ENCODE measurements around the gene NR6A1.

Gene NR6A1

GRCh38 chr9:124809741-124810500, 38.8 kb upstream of the NR6A1 start:
- peaks cover 35% of the 10 kb centered on the region for H3K4me1 ChIP-seq (ENCODE audit: control insufficient read depth, insufficient read depth, low read depth, low read length)
- no peaks in the 10 kb centered on the region for H3K79me1 ChIP-seq (replicated peaks; ENCODE audit: low read length, poor library complexity, severe bottlenecking)
- H2AFZ ChIP-seq (ENCODE audit: low read depth, low read length): no peak overlapping the region
- no peak overlapping the region for H3K4me3 ChIP-seq (ENCODE audit: insufficient read depth in 1 of 2, low read depth in 1 of 2, low read length in 2 of 2)
- H4K8ac ChIP-seq (ENCODE audit: low read length): no peak overlapping the region
- no peak overlapping the region for H3K14ac ChIP-seq (ENCODE audit: low read length in 2 of 2)
- H2BK120ac ChIP-seq (ENCODE audit: low read depth, low read length): no peak overlapping the region
- peak overlapping the region; percentile 71 for H4K91ac ChIP-seq (ENCODE audit: low read length)
- H3K9me3 ChIP-seq (ENCODE audit: control insufficient read depth, low read length): no peaks in the 10 kb centered on the region
- no peak for DNase-seq
- H3K4ac ChIP-seq (ENCODE audit: low read depth in 1 of 2, low read length in 2 of 2): peak overlapping the region; percentile 36 to 64
- H3K18ac ChIP-seq (ENCODE audit: low read depth in 1 of 2, low read length in 2 of 2): peak overlapping the region in 1 of 2 experiments; percentile 73
- no peak overlapping the region for H2BK5ac ChIP-seq (ENCODE audit: low read depth, low read length, poor library complexity, severe bottlenecking)
- H3K4me2 ChIP-seq (ENCODE audit: low read length, poor library complexity, severe bottlenecking): no peak overlapping the region
- peaks cover 19 to 21% of the 10 kb centered on the region in 2 experiments for H3K36me3 ChIP-seq (ENCODE audit: control insufficient read depth in 1 of 2, insufficient read depth in 2 of 2, low read depth in 1 of 2, low read length in 2 of 2)
- H2BK15ac ChIP-seq (ENCODE audit: low read depth, poor library complexity, severe bottlenecking): peak overlapping the region; percentile 50
- H3K9ac ChIP-seq (ENCODE audit: low read length): no peak overlapping the region
- 97% methylated on average over 60 of the region's 60 CpGs for WGBS
- peak overlapping the region; percentile 98 for H3K27ac ChIP-seq (ENCODE audit: low read length, poor library complexity, severe bottlenecking)
- peak overlapping the region; percentile 76 for H2AK5ac ChIP-seq (ENCODE audit: low read length, severe bottlenecking)
- H3K23ac ChIP-seq (ENCODE audit: low read length in 2 of 2): peak overlapping the region in 1 of 2 experiments; percentile 7
- no peaks in the 10 kb centered on the region for H3K27me3 ChIP-seq (ENCODE audit: control insufficient read depth in 1 of 2, insufficient read depth in 1 of 2, low read length in 2 of 2)
- peak overlapping the region in 1 of 2 experiments; percentile 55 for H2BK12ac ChIP-seq (ENCODE audit: low read length in 2 of 2)

- Histone ChIP-seq H3K9me3 (ENCODE audit: control insufficient read depth, low read length) (no peaks in the 10 kb centered on the region), H3K18ac (ENCODE audit: low read depth in 1 of 2, low read length in 2 of 2) (no peak overlapping the region), H3K27me3 (ENCODE audit: control insufficient read depth in 1 of 2, insufficient read depth in 1 of 2, low read length in 2 of 2) (no peaks in the 10 kb centered on the region), H4K91ac (ENCODE audit: low read length) (no peak overlapping the region), H2BK12ac (ENCODE audit: low read length in 2 of 2) (no peak overlapping the region), H2AK5ac (ENCODE audit: low read length, severe bottlenecking) (peak overlapping the region; percentile 76), H4K8ac (ENCODE audit: low read length) (no peak overlapping the region), H3K14ac (ENCODE audit: low read length in 2 of 2) (no peak overlapping the region), H2AFZ (ENCODE audit: low read depth, low read length) (no peak overlapping the region), H2BK120ac (ENCODE audit: low read depth, low read length) (no peak overlapping the region), H2BK15ac (ENCODE audit: low read depth, poor library complexity, severe bottlenecking) (no peak overlapping the region), H3K4me2 (ENCODE audit: low read length, poor library complexity, severe bottlenecking) (no peak overlapping the region), H3K23ac (ENCODE audit: low read length in 2 of 2) (no peak overlapping the region), H3K79me1 (replicated peaks; ENCODE audit: low read length, poor library complexity, severe bottlenecking) (no peaks in the 10 kb centered on the region), H3K4me1 (ENCODE audit: control insufficient read depth, insufficient read depth, low read depth, low read length) (peaks cover 35% of the 10 kb centered on the region), H2BK5ac (ENCODE audit: low read depth, low read length, poor library complexity, severe bottlenecking) (peak overlapping the region; percentile 34), H3K27ac (ENCODE audit: low read length, poor library complexity, severe bottlenecking) (no peak overlapping the region), H3K36me3 (ENCODE audit: control insufficient read depth in 1 of 2, insufficient read depth in 2 of 2, low read depth in 1 of 2, low read length in 2 of 2) (peaks cover 20 to 22% of the 10 kb centered on the region in 2 experiments), H3K4me3 (ENCODE audit: insufficient read depth in 1 of 2, low read depth in 1 of 2, low read length in 2 of 2) (no peak overlapping the region), H3K9ac (ENCODE audit: low read length) (no peak overlapping the region), H3K4ac (ENCODE audit: low read depth in 1 of 2, low read length in 2 of 2) (no peak overlapping the region)
- no peak for DNase-seq
- WGBS: 97% methylated on average over 6 of the region's 6 CpGs
These were observed 38.1 kb upstream of the NR6A1 start for GRCh38 chr9:124809211-124809610.

- Histone ChIP-seq H3K23ac (ENCODE audit: low read length in 2 of 2) (no peak overlapping the region), H3K9ac (ENCODE audit: low read length) (no peak overlapping the region), H2BK15ac (ENCODE audit: low read depth, poor library complexity, severe bottlenecking) (no peak overlapping the region), H3K79me1 (replicated peaks; ENCODE audit: low read length, poor library complexity, severe bottlenecking) (no peaks in the 10 kb centered on the region), H3K14ac (ENCODE audit: low read length in 2 of 2) (no peak overlapping the region), H3K36me3 (ENCODE audit: control insufficient read depth in 1 of 2, insufficient read depth in 2 of 2, low read depth in 1 of 2, low read length in 2 of 2) (peaks cover 20 to 28% of the 10 kb centered on the region in 2 experiments), H2AFZ (ENCODE audit: low read depth, low read length) (no peak overlapping the region), H3K4ac (ENCODE audit: low read depth in 1 of 2, low read length in 2 of 2) (no peak overlapping the region), H2BK120ac (ENCODE audit: low read depth, low read length) (no peak overlapping the region), H3K27ac (ENCODE audit: low read length, poor library complexity, severe bottlenecking) (no peak overlapping the region), H3K18ac (ENCODE audit: low read depth in 1 of 2, low read length in 2 of 2) (no peak overlapping the region), H4K91ac (ENCODE audit: low read length) (no peak overlapping the region), H2AK5ac (ENCODE audit: low read length, severe bottlenecking) (peak overlapping the region; percentile 34), H3K9me3 (ENCODE audit: control insufficient read depth, low read length) (no peaks in the 10 kb centered on the region), H2BK12ac (ENCODE audit: low read length in 2 of 2) (no peak overlapping the region), H4K8ac (ENCODE audit: low read length) (no peak overlapping the region), H3K4me1 (ENCODE audit: control insufficient read depth, insufficient read depth, low read depth, low read length) (peaks cover 29% of the 10 kb centered on the region), H3K27me3 (ENCODE audit: control insufficient read depth in 1 of 2, insufficient read depth in 1 of 2, low read length in 2 of 2) (no peaks in the 10 kb centered on the region), H3K4me2 (ENCODE audit: low read length, poor library complexity, severe bottlenecking) (no peak overlapping the region), H3K4me3 (ENCODE audit: insufficient read depth in 1 of 2, low read depth in 1 of 2, low read length in 2 of 2) (no peak overlapping the region), H2BK5ac (ENCODE audit: low read depth, low read length, poor library complexity, severe bottlenecking) (no peak overlapping the region)
- WGBS: 94% methylated on average over 12 of the region's 12 CpGs
- no peak for DNase-seq
These were observed 37.3 kb upstream of the NR6A1 start for GRCh38 chr9:124808246-124808956.

GRCh38 chr9:124805186-124805585, 34.1 kb upstream of the NR6A1 start:
- WGBS: 83% methylated on average over 2 of the region's 4 CpGs
- H3K4me1 ChIP-seq (ENCODE audit: control insufficient read depth, insufficient read depth, low read depth, low read length): peaks cover 9% of the 10 kb centered on the region
- no peak overlapping the region for H3K9ac ChIP-seq (ENCODE audit: low read length)

More at GRCh38 chr9:124805186-124805585, 34.1 kb upstream of the NR6A1 start:
- no peaks in the 10 kb centered on the region for H3K9me3 ChIP-seq (ENCODE audit: control insufficient read depth, low read length)
- peak; percentile 26 for DNase-seq
- no peak overlapping the region for H3K4ac ChIP-seq (ENCODE audit: low read depth in 1 of 2, low read length in 2 of 2)
- no peak overlapping the region for H3K27ac ChIP-seq (ENCODE audit: low read length, poor library complexity, severe bottlenecking)
- no peak overlapping the region for H4K8ac ChIP-seq (ENCODE audit: low read length)
- H2BK120ac ChIP-seq (ENCODE audit: low read depth, low read length): no peak overlapping the region
- H2AK5ac ChIP-seq (ENCODE audit: low read length, severe bottlenecking): no peak overlapping the region
- H2BK15ac ChIP-seq (ENCODE audit: low read depth, poor library complexity, severe bottlenecking): no peak overlapping the region
- no peak overlapping the region for H3K4me3 ChIP-seq (ENCODE audit: insufficient read depth in 1 of 2, low read depth in 1 of 2, low read length in 2 of 2)
- H3K79me1 ChIP-seq (replicated peaks; ENCODE audit: low read length, poor library complexity, severe bottlenecking): no peaks in the 10 kb centered on the region
- no peak overlapping the region for H3K14ac ChIP-seq (ENCODE audit: low read length in 2 of 2)
- no peak overlapping the region for H2AFZ ChIP-seq (ENCODE audit: low read depth, low read length)
- H2BK5ac ChIP-seq (ENCODE audit: low read depth, low read length, poor library complexity, severe bottlenecking): no peak overlapping the region
- no peaks in the 10 kb centered on the region for H3K27me3 ChIP-seq (ENCODE audit: control insufficient read depth in 1 of 2, insufficient read depth in 1 of 2, low read length in 2 of 2)
- peaks cover 24 to 39% of the 10 kb centered on the region in 2 experiments for H3K36me3 ChIP-seq (ENCODE audit: control insufficient read depth in 1 of 2, insufficient read depth in 2 of 2, low read depth in 1 of 2, low read length in 2 of 2)
- H3K18ac ChIP-seq (ENCODE audit: low read depth in 1 of 2, low read length in 2 of 2): no peak overlapping the region
- no peak overlapping the region for H3K23ac ChIP-seq (ENCODE audit: low read length in 2 of 2)
- H2BK12ac ChIP-seq (ENCODE audit: low read length in 2 of 2): no peak overlapping the region
- H3K4me2 ChIP-seq (ENCODE audit: low read length, poor library complexity, severe bottlenecking): no peak overlapping the region
- no peak overlapping the region for H4K91ac ChIP-seq (ENCODE audit: low read length)
